WTC11 (cell line): Measurements from ENCODE around the gene PPP1R18. TPM values are rescaled to one million over a fixed set of nuclear protein-coding genes. Genes with fewer than 3 reads are reported as not detected.

Experiments
- ATAC-seq: fragments of 200-7000 bp; cut with Tn5 transposase; 2 replicates; pipeline ENCODE4 v1.10.0; 2021; ENCODE audit warnings: mild to moderate bottlenecking, moderate library complexity
- CTCF ChIA-PET: fragments of 300-600 bp; sonication (Branson Sonifier 250); formaldehyde crosslinking; loops from one replicate; lab custom pipeline; 2021; ENCODE audit warnings: antibody characterized with exemption; lab: Charles Lee
- POLR2A ChIA-PET: fragments of 350-600 bp; sonication (Branson Sonifier 250); formaldehyde crosslinking; loops from one replicate; lab custom pipeline; 2021; ENCODE audit warnings: antibody characterized with exemption; lab: Charles Lee
- DNase-seq: peaks from one replicate; pipeline ENCODE4 v3.0.0; 2021; ENCODE audit warnings: low spot score
- H3K27ac Mint-ChIP-seq: 2 replicates; pipeline ENCODE4 v1.8.0; 2021; ENCODE audit warnings: mixed read lengths
- H3K27me3 Mint-ChIP-seq: 2 replicates; pipeline ENCODE4 v1.8.0; 2021; ENCODE audit warnings: low read depth, mild to moderate bottlenecking, moderate library complexity, mixed read lengths
- H3K36me3 Mint-ChIP-seq: 2 replicates; pipeline ENCODE4 v1.8.0; 2021; ENCODE audit warnings: mixed read lengths
- H3K4me1 Mint-ChIP-seq: 2 replicates; pipeline ENCODE4 v1.8.0; 2022; ENCODE audit warnings: mixed read lengths
- H3K4me3 Mint-ChIP-seq: 2 replicates; pipeline ENCODE4 v1.8.0; 2021; ENCODE audit warnings: mild to moderate bottlenecking, moderate library complexity, mixed read lengths
- H3K9me3 Mint-ChIP-seq: 2 replicates; pipeline ENCODE4 v1.8.0; 2021; ENCODE audit warnings: mixed read lengths
- FOXJ3 ChIP-seq: sonication (generic); formaldehyde crosslinking; IDR thresholded peaks from 2 replicates; pipeline ENCODE4 v1.9.0; 2021; ENCODE audit warnings: missing genetic modification reagents, mild to moderate bottlenecking, borderline replicate concordance
- FOXP1 ChIP-seq: sonication (generic); formaldehyde crosslinking; IDR thresholded peaks from 2 replicates; pipeline ENCODE4 v1.8.0; 2022; ENCODE audit warnings: missing genetic modification reagents, mild to moderate bottlenecking, moderate library complexity, borderline replicate concordance
- GRHL2 ChIP-seq: fragments of 250-450 bp; sonication (Bioruptor Pico); IDR thresholded peaks from 2 replicates; pipeline ENCODE4 v1.8.0; 2022; ENCODE audit warnings: mild to moderate bottlenecking, moderate library complexity; ENCODE audit not compliant: insufficient replicate concordance, severe bottlenecking
- KAT7 ChIP-seq: sonication (generic); formaldehyde crosslinking; IDR thresholded peaks from 2 replicates; pipeline ENCODE4 v1.8.1; 2023; ENCODE audit warnings: missing genetic modification reagents, mild to moderate bottlenecking, borderline replicate concordance
- NFE2L1 ChIP-seq: sonication (generic); formaldehyde crosslinking; IDR thresholded peaks from 2 replicates; pipeline ENCODE4 v1.8.1; 2023; ENCODE audit warnings: missing genetic modification reagents
- NFYB ChIP-seq: sonication (generic); formaldehyde crosslinking; conservative IDR thresholded peaks from 2 replicates; pipeline ENCODE4 v1.8.0; 2022; ENCODE audit warnings: low read depth, missing genetic modification reagents
- OVOL2 ChIP-seq: fragments of 250-450 bp; sonication (Bioruptor Pico); IDR thresholded peaks from 2 replicates; pipeline ENCODE4 v1.9.0; 2021; ENCODE audit warnings: mild to moderate bottlenecking, borderline replicate concordance
- RORB ChIP-seq: fragments of 250-450 bp; sonication (Bioruptor Pico); IDR thresholded peaks from 2 replicates; pipeline ENCODE4 v1.9.0; 2021; ENCODE audit warnings: mild to moderate bottlenecking
- SP1 ChIP-seq: sonication (generic); formaldehyde crosslinking; conservative IDR thresholded peaks from 2 replicates; pipeline ENCODE4 v1.8.1; 2022; ENCODE audit warnings: missing genetic modification reagents
- ZNF232 ChIP-seq: sonication (generic); formaldehyde crosslinking; IDR thresholded peaks from 2 replicates; pipeline ENCODE4 v1.8.0; 2022; ENCODE audit warnings: mild to moderate bottlenecking, missing genetic modification reagents
- ZNF396 ChIP-seq: fragments of 250-450 bp; sonication (Bioruptor Pico); IDR thresholded peaks from 2 replicates; pipeline ENCODE4 v1.8.0; 2021; ENCODE audit warnings: mild to moderate bottlenecking, moderate library complexity, borderline replicate concordance
- total RNA-seq: library from RNA; stranded (reverse); gene quantifications from 3 replicates; pipeline ENCODE4 v1.2.3, GENCODE V29; 2021
- TF ChIP-seq, protein P1 (sequence below): sonication (generic); formaldehyde crosslinking; conservative IDR thresholded peaks from 2 replicates; pipeline ENCODE4 v1.8.1; 2022; ENCODE audit warnings: mild to moderate bottlenecking, missing genetic modification reagents
- TF ChIP-seq, protein P2 (sequence below): sonication (generic); formaldehyde crosslinking; IDR thresholded peaks from 2 replicates; pipeline ENCODE4 v1.8.1; 2023; ENCODE audit warnings: mild to moderate bottlenecking, moderate library complexity, missing genetic modification reagents
- TF ChIP-seq, protein P3 (sequence below): sonication (generic); formaldehyde crosslinking; IDR thresholded peaks from 2 replicates; pipeline ENCODE4 v1.8.1; 2023; ENCODE audit warnings: mild to moderate bottlenecking, missing genetic modification reagents
- TF ChIP-seq, protein P4 (sequence below): sonication (generic); formaldehyde crosslinking; IDR thresholded peaks from 2 replicates; pipeline ENCODE4 v1.8.0; 2023; ENCODE audit warnings: missing genetic modification reagents, mild to moderate bottlenecking, borderline replicate concordance
- TF ChIP-seq, protein P5 (sequence below): sonication (generic); formaldehyde crosslinking; IDR thresholded peaks from 2 replicates; pipeline ENCODE4 v1.8.1; 2022; ENCODE audit warnings: missing genetic modification reagents, borderline replicate concordance
- TF ChIP-seq, protein P6 (sequence below): sonication (generic); formaldehyde crosslinking; IDR thresholded peaks from 2 replicates; pipeline ENCODE4 v1.8.1; 2023; ENCODE audit warnings: mild to moderate bottlenecking, missing genetic modification reagents, borderline replicate concordance

PPP1R18 gene
- total RNA-seq, 1 experiment from 2014 or later, result 36.5 TPM

DNA sequence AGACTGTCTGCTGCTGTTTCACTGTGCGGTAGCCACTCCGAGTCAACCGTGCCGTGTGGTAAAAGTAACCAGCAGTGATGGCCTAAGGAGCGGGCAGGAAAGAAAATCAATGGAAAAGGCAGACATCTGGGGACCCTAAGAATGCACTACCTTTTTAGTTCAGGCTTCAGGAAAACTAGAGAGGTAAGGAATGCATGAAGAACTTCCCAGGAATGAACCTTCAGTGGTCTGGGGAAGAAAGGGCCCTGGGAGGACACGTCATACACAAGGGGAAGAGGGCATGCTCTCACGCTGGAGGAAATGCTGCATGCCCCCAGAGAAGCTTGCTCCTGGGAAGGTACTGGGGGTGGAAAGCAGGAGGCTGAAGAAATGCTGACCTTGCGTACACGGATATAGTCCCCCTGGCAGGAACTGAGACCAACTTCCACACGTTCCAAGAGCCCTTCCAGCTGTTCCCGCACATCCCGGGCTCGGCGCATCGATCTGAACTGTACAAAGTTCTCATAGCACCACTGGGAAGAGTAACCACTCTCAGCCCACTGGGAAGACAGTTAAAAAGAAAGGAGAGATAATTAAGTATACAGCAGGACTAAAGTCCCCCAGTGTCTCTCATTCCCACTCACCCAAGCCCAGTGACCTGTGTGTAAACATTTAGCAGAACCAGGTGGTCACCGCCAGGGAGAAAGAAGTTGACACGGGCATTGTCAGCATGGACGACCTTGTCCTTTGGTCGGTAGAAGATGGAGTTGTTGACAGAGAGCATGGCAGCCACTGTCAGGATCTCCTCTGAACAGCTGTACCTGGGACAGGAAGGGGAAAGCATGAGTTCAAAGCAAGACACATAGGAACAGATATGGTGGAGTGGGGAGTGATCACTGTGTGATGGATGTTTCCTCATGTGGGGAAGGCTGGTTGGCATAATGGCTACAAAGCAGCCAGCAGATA is 31.4 kb downstream of the PPP1R18 start:
- no peaks in the 10 kb centered on the region for H3K9me3 Mint-ChIP-seq
- DNase-seq (no peak), ATAC-seq (no peak)
- CTCF ChIA-PET, result no interaction called here
- H3K4me3 Mint-ChIP-seq, result no peak overlapping the region
- POLR2A ChIA-PET, result no interaction called here
- no peaks in the 10 kb centered on the region for H3K4me1 Mint-ChIP-seq
- H3K27me3 Mint-ChIP-seq, result no peaks in the 10 kb centered on the region
- no peak overlapping the region for H3K27ac Mint-ChIP-seq
- H3K36me3 Mint-ChIP-seq, result peaks cover 68% of the 10 kb centered on the region
- no peak for TF ChIP-seq GRHL2 (CRISPR knock-in tag)
- no peak for TF ChIP-seq FOXP1 (CRISPR knock-in tag)
- TF ChIP-seq ZNF396, result no peak
- TF ChIP-seq OVOL2, result no peak
- TF ChIP-seq ZNF232 (CRISPR knock-in tag), result no peak
- TF ChIP-seq, protein P1, sequence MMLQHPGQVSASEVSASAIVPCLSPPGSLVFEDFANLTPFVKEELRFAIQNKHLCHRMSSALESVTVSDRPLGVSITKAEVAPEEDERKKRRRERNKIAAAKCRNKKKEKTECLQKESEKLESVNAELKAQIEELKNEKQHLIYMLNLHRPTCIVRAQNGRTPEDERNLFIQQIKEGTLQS, result no peak
- no peak for TF ChIP-seq NFE2L1 (CRISPR knock-in tag)
- no peak for TF ChIP-seq NFYB (CRISPR knock-in tag)
- no peak for TF ChIP-seq RORB
- TF ChIP-seq, protein P2, sequence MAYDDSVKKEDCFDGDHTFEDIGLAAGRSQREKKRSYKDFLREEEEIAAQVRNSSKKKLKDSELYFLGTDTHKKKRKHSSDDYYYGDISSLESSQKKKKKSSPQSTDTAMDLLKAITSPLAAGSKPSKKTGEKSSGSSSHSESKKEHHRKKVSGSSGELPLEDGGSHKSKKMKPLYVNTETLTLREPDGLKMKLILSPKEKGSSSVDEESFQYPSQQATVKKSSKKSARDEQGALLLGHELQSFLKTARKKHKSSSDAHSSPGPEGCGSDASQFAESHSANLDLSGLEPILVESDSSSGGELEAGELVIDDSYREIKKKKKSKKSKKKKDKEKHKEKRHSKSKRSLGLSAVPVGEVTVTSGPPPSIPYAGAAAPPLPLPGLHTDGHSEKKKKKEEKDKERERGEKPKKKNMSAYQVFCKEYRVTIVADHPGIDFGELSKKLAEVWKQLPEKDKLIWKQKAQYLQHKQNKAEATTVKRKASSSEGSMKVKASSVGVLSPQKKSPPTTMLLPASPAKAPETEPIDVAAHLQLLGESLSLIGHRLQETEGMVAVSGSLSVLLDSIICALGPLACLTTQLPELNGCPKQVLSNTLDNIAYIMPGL (CRISPR knock-in tag), result no peak
- TF ChIP-seq, protein P3, sequence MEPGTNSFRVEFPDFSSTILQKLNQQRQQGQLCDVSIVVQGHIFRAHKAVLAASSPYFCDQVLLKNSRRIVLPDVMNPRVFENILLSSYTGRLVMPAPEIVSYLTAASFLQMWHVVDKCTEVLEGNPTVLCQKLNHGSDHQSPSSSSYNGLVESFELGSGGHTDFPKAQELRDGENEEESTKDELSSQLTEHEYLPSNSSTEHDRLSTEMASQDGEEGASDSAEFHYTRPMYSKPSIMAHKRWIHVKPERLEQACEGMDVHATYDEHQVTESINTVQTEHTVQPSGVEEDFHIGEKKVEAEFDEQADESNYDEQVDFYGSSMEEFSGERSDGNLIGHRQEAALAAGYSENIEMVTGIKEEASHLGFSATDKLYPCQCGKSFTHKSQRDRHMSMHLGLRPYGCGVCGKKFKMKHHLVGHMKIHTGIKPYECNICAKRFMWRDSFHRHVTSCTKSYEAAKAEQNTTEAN (CRISPR knock-in tag), result no peak
- TF ChIP-seq, protein P4, sequence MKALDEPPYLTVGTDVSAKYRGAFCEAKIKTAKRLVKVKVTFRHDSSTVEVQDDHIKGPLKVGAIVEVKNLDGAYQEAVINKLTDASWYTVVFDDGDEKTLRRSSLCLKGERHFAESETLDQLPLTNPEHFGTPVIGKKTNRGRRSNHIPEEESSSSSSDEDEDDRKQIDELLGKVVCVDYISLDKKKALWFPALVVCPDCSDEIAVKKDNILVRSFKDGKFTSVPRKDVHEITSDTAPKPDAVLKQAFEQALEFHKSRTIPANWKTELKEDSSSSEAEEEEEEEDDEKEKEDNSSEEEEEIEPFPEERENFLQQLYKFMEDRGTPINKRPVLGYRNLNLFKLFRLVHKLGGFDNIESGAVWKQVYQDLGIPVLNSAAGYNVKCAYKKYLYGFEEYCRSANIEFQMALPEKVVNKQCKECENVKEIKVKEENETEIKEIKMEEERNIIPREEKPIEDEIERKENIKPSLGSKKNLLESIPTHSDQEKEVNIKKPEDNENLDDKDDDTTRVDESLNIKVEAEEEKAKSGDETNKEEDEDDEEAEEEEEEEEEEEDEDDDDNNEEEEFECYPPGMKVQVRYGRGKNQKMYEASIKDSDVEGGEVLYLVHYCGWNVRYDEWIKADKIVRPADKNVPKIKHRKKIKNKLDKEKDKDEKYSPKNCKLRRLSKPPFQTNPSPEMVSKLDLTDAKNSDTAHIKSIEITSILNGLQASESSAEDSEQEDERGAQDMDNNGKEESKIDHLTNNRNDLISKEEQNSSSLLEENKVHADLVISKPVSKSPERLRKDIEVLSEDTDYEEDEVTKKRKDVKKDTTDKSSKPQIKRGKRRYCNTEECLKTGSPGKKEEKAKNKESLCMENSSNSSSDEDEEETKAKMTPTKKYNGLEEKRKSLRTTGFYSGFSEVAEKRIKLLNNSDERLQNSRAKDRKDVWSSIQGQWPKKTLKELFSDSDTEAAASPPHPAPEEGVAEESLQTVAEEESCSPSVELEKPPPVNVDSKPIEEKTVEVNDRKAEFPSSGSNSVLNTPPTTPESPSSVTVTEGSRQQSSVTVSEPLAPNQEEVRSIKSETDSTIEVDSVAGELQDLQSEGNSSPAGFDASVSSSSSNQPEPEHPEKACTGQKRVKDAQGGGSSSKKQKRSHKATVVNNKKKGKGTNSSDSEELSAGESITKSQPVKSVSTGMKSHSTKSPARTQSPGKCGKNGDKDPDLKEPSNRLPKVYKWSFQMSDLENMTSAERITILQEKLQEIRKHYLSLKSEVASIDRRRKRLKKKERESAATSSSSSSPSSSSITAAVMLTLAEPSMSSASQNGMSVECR (CRISPR knock-in tag), result no peak
- TF ChIP-seq, protein P5, sequence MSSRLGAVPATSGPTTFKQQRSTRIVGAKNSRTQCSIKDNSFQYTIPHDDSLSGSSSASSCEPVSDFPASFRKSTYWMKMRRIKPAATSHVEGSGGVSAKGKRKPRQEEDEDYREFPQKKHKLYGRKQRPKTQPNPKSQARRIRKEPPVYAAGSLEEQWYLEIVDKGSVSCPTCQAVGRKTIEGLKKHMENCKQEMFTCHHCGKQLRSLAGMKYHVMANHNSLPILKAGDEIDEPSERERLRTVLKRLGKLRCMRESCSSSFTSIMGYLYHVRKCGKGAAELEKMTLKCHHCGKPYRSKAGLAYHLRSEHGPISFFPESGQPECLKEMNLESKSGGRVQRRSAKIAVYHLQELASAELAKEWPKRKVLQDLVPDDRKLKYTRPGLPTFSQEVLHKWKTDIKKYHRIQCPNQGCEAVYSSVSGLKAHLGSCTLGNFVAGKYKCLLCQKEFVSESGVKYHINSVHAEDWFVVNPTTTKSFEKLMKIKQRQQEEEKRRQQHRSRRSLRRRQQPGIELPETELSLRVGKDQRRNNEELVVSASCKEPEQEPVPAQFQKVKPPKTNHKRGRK (CRISPR knock-in tag), result no peak
- no peak for TF ChIP-seq SP1
- no peak for TF ChIP-seq KAT7 (CRISPR knock-in tag)
- TF ChIP-seq FOXJ3 (CRISPR knock-in tag), result no peak
- TF ChIP-seq, protein P6, sequence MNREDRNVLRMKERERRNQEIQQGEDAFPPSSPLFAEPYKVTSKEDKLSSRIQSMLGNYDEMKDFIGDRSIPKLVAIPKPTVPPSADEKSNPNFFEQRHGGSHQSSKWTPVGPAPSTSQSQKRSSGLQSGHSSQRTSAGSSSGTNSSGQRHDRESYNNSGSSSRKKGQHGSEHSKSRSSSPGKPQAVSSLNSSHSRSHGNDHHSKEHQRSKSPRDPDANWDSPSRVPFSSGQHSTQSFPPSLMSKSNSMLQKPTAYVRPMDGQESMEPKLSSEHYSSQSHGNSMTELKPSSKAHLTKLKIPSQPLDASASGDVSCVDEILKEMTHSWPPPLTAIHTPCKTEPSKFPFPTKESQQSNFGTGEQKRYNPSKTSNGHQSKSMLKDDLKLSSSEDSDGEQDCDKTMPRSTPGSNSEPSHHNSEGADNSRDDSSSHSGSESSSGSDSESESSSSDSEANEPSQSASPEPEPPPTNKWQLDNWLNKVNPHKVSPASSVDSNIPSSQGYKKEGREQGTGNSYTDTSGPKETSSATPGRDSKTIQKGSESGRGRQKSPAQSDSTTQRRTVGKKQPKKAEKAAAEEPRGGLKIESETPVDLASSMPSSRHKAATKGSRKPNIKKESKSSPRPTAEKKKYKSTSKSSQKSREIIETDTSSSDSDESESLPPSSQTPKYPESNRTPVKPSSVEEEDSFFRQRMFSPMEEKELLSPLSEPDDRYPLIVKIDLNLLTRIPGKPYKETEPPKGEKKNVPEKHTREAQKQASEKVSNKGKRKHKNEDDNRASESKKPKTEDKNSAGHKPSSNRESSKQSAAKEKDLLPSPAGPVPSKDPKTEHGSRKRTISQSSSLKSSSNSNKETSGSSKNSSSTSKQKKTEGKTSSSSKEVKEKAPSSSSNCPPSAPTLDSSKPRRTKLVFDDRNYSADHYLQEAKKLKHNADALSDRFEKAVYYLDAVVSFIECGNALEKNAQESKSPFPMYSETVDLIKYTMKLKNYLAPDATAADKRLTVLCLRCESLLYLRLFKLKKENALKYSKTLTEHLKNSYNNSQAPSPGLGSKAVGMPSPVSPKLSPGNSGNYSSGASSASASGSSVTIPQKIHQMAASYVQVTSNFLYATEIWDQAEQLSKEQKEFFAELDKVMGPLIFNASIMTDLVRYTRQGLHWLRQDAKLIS, result no peak
